NCI-H146 (cell line): ENCODE results near the gene CLTB.

ENCODE experiments used
- DNase-seq: peaks from one replicate; lab custom pipeline; 2025; lab: John Stamatoyannopoulos, UW

The CLTB gene

DNA sequence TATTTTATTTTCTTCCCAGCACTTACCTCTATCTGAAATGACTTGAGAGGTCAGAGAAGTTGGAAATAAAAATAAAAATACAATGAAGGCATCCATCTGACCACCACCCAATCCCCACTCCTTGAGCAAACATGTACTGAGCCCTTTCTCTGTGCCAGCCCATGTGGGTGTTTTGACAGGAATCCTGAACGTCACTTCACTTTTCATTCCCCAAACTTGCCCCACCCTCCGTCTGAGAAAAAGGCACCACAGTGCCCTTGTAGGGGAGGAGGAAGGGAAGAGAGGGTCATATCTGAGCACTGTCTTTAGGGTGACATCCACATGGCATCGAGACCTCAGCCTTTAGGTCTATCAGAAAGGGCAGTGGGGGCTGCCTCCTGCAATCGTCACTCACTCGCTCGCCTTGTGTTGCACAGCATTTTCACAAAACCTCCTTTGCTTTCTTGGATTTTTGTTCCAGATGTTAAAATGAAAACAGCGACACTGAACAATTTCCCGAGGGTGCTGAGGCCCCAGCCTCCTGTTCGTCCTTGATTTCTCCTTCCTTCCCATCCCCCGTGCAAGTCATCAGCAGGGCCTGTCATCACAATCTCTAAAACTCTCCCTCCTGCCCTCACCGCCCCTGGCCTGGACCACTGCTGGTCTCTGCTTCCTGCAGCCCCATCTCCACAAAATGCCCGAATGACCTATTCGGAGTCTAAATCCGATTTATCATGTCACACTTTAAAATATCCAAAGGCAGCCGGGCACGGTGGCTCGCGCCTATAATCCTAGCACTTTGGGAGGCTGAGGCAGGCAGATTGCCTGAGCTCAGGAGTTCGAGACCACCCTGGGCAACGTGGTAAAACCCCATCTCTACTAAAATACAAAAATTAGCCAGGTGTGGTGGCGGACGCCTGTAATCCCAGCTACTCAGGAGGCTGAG is 14.8 kb downstream of the CLTB start:
- DNase-seq, result no peak

DNA sequence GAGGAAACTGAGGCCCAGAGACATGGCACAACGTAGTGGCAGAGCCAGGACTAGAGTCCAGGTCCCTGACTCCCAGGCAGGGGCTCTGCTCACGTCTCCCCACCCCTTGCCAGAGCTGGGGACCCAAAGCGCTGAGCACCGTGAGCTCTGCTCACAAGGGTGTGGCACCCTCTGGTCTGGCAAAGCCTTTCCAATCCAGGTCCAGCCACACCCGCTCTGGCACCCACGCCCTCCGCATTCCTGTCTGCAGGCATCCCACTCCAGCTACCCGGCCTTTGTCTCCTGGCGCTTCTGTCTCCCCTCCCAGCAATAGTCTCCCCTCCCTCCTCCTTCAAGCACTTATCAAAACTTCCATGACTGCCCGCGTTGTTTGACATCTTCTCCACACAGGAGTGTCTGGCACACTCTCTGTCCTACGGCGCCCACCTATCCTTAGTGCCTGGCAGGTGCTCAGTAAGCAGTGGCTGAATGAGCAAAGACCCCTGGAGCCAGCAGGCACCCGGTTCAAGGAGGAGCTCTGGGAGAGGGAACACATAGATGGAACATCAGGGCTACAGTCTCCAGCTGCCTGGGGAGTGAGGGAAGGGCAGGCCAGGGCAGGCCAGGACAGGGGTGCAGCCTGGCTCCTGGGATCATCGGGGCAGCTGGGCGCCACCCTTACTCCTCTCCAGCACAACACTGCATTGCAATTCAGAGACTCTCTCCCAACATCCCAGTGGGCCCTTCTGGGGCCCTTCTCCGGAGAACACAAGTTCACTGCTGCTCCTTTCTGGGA is 15.8 kb downstream of the CLTB start:
- no peak for DNase-seq

DNA sequence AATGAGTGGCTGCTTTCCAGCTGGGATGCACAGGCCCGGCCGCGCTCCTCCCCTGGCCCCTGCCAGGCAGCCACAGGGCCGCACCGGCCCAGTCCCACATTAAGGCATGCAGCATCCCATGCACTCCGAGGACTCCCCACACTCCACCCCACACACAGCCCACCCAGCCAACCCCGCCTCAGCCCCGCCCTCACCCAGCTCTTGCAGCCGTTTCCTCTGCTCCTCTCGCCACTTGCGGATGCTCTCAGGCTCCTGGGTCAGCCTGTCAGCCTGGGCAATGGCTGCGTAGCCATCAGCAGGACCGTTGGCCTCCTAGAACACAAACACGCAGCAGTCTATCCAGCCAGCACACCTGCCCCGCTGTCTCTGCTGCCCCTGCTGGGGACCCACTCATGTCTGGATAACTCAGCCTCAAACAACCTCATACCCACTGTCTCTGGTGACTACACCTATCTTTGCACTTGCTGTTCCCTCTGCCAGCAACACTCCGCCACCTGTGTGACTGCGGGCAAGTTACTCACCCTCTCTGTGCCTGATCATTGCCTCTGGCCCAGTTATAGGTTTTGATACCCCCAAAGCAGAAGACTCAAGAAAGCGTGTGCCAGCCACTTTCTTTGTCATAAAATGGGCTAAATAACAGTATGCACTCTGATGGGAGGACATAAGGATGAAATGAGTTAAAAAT is 18.5 kb downstream of the CLTB start:
- DNase-seq, result no peak

DNA sequence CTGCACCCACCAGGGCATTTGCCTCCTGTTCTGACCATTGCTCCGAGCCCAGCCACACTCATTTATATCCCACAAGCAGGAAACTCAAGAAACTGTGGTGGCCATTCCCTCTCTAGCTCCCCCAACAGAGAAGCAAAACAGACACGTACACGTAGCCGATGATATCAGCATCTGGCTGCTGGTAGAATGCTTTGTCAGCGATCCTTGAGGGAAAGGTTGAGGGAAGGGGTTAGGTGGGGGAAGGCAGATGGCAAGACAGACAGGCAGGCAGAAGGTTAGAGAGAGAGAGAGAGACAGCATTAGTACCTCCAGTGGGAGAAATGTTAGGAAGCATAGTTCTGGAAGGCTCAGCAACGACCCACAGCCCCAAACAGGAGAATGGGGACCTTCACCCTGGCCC is 20.0 kb downstream of the CLTB start:
- DNase-seq, result no peak

DNA sequence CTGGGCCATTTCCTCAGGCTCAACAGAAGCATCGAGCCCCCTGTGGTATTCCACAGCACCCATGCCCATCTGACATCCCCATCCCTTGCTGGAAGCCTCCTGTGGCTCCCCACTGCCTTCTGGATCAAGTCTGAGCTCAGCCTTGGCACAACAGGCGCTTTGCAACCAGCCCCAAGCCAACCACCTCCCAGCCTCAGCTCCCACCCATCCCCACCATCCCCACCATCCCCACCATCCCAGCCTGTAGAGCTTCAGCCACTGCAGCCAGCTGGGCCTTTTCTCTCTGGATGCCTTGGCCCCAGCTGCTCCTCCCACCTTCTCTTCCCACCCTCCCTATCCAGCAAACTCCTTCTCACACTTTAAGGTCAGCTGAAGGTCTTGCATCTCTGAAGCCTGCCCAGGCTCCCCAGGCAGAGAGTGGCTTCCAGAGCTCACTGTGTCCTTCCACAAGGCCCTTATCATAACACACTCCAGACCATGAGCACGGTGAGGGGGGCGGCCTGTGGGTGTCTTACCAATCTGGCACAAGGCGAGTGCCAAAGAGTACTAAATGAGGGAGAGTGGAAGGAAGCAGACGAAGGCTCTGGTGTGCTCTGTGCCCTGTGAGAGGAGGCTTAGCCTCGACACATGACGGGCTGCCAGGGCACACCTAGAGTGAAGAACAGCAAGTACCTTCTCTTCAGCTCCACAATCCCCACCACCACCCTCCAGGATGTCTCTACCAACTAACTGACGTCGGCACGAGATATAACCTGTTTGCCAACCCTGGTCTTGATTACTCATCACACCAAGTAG is 21.3 kb downstream of the CLTB start:
- DNase-seq, result no peak

DNA sequence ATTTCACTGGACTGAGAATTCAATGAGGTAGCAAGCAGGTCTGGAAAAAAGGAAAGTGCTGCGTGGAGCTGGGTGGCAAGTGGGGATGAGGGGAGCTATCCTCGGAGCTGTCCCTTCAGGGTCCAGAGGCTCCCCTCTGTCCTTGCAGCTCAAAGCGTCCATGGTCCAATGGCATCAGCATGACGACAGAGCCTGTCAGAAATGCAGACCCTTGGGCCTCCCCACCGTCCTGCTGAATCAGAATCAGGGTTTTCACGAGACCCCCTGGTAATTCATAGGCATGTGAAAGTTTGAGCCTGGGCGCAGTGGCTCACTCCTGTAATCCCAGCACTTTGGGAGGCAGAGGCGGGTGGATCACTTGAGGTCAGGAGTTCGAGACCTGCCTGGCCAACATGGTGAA is 22.2 kb downstream of the CLTB start:
- no peak for DNase-seq

DNA sequence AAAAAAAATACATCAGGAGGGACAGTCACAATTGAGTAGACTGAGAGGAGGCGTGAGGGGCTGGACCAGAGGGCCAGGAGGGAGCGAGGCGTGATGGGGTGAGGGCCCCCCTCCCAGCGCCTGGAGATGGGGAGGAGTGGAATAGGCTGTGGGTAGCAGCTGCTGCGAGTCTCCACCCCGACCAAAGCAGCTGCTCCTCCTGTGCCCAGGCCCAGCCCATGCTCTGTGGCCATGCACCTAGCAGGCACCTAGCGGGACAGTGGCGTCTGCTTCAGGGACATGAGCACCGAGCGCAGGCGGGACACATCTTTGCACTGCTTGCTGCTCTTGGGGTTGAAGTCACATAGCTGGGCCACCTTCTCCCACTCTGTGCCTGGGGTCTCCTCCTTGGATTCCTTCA is 23.8 kb downstream of the CLTB start:
- no peak for DNase-seq

DNA sequence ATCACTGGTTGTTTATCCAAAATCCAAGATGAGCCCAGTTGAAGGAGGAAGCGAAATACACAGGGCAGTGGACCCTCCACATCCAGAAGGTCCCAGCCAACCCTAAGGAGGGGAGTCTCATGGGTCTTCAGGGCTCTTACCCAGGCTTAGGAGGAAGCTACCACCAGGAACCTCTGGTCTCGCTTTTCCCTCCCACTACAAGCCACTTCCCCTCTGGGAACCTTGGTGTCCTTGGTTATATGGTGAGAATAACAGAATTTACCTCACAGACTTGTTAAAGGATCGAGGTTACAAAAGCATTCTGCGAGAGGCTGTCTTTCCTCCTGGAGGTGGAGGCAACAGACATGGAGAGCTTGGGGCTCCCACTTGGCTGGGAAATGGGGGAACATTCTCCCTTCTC is 24.3 kb downstream of the CLTB start:
- DNase-seq, result no peak

DNA sequence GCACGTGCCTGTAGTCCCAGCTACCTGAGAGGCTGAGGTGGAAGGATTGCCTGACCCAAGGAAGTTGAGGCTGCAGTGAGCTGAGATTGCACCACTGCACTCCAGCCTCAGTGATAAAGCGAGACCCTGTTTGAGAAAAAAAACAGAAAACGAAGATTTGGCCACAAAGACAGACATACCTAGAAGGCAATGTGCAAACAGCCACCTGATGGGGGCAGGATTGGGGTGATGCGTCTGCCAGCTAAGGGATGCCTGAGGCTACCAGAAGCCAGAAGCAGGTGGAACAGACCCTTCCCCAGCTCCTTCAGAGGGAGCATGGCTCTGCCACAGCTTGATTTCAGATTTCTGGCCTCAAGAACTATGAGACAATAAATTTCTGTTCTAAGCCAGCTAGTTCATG is 24.9 kb downstream of the CLTB start:
- DNase-seq, result no peak

DNA sequence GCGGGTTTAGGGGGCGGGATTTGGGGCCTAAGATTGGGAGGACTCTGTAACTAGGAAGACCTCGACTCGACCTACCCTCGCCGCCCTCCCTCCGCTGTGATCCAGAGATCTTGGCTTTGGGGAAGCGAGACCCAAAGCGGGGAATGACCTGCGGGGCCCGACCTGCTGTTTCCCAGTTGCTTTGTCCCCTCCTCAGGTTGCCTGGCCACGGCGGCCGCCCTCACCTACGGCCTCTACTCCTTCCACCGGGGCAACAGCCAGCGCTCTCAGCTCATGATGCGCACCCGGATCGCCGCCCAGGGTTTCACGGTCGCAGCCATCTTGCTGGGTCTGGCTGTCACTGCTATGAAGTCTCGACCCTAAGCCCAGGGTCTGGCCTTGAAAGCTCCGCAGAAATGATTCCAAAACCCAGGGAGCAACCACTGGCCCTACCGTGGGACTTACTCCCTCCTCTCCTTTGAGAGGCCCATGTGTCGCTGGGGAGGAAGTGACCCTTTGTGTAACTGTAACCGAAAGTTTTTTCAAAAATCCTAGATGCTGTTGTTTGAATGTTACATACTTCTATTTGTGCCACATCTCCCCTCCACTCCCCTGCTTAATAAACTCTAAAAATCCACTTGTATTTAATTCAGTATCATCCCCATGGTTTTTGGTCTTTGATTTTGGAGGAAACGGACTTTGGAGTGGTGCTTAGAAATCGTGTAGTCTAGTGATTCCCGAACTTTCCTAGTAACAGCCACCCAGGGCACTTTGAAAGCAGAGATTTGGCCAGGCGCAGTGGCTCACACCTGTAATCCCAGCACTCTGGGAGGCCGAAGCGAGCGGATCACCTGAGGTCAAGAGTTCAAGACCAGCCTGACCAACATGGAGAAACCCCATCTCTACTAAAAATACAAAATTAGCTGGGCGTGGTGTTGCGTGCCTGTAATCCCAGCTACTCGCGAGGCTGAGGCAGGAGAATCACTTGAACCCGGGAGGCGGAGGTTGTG is 26.9 kb downstream of the CLTB start:
- DNase-seq, result no peak

DNA sequence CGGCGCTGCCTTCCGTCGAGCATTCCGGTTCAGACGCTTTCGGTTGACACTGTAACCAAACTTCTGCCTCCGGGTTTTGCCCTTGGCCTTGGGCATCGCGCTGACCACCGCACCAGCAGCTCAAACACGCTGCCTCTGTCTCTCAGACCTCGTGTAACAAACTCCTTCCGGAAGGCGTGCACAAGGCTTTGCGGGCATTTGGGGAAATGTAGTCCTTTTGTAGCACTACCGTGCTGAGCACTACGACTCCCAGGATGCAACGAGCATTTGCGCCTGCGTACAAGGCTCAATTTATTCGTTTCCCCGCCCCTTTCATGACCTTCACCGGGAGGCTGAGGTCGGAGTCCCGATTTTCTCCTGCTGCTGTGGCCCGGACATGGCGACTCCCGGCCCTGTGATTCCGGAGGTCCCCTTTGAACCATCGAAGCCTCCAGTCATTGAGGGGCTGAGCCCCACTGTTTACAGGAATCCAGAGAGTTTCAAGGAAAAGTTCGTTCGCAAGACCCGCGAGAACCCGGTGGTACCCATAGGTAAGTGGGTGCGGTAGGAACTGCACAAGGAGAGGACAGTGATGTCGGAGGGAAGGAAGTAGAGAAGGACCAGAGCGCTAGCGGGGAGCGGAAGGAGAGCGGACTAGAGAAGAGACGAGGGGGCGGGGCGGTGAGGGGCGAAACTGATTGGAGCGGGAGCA is 27.8 kb downstream of the CLTB start, which contains the start of the genes HIGD2A and NOP16:
TSS of gene HIGD2A (plus strand) at position 308 of the 691 bp plus-strand sequence. CDS start at position 377, 69 bp downstream.
TSS of gene NOP16 (minus strand) at position 155 of the 691 bp plus-strand sequence. CDS start at position 96, 59 bp downstream.
- DNase-seq, result peak; percentile 97

DNA sequence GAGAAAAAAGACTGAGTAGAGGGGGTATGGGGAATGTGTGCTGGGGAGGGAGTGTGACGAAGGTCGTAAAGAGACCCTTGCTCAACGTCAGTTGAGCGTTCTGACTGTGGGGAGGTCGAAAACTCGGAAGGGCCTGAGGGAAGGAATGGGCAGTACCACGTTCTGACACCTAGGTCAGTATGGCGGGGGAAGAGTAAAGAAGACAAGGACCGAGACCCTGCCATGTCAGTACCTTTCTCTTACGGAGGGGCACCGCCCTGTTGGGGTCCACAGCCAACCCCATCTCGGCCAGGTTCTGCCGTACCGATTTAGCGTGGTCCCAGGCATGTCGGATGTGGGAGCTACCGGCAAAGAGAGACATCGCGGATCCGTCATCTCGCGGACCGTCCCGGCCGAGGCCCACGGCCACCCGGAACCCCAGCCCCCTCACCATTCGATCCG is 28.3 kb downstream of the CLTB start:
- peak; percentile 14 for DNase-seq

DNA sequence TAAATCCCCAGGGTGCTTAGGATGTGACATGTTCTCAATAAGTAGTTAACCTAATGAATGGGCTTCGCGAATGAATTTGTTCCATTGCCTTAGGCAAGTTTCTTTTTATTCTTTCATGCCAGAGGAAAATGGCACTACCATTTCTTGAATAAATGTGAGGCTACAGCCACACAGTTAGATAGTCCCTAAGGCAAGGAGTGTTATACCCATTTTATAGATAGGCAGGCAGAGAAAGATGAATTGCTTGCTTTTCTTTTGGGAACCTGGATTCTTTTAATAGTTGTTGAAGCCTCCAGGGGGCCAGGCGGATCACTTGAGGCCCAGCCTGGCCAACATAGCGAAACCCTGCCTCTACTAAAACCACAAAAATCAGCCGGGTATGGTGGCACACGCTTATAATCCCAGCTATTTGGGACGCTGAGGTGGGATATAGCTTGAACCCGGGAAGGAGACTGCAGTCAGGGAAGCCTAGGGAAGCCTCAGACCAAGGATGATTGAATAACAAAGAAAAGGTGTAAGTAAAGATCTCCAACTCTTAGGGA is 28.9 kb downstream of the CLTB start:
- no peak for DNase-seq

DNA sequence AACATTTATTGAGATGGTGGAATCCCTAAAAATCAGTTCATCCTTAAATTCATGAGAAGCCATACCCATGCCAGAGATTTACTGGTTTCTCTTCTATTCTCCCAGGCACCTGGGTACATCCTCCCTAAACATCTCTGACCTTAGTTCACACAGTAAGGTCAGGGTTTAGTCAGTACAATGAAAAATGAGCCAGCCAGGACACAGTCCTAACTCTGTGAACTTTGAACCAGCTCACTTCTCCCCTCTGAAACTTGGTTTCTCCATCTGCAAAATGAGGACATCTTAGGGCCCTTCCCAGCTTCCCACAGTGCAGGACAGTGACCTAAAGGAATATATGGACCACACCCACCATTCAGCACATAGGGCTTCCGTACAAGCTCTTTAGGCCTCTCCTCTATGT is 29.8 kb downstream of the CLTB start:
- DNase-seq, result no peak

DNA sequence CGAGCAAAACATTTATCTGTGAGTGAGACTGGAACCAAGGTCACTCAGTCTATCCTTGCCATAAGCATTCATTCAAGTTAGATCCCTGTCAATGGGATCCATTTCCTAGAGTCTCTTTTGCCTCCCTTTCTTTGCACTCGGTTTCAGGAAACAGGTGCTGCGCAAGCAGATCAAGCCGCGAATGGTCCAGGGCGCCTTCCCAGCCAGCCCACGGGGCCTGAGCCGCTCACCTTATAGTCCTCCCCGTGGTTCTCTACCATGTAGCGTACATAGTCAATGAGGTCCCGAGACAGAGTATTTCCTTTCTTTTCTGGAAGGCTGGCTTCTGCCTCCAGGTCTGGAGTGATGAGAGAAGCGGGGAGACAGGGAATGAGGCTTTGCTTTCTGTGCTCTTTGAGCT is 31.3 kb downstream of the CLTB start:
- no peak for DNase-seq

DNA sequence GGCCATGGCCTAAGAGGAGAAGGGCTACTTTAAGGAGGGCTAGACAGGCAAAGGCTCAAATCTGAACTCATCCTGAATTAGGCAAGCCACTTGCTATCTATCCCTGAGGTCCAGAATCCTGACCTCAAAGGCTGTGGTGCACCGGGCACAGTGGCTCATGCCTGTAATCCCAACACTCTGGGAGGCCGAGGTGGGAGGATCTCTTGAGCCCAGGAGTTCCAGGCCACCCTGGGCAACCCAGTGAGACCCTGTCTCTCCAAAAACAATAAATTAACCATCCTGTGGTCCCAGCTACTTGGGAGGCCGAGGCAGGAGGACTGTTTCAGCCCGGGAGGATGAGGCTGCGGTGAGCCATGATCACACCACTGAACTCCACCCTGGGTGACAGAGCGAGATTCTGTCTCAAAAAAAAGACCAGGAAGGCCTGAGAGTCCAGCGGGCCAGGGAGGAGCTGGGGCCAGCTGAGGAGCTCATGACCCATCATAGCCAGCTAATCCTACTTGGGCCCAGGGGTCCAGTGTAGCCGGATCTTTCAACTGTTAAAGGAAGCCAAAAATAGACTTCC is 31.9 kb downstream of the CLTB start:
- DNase-seq, result no peak

DNA sequence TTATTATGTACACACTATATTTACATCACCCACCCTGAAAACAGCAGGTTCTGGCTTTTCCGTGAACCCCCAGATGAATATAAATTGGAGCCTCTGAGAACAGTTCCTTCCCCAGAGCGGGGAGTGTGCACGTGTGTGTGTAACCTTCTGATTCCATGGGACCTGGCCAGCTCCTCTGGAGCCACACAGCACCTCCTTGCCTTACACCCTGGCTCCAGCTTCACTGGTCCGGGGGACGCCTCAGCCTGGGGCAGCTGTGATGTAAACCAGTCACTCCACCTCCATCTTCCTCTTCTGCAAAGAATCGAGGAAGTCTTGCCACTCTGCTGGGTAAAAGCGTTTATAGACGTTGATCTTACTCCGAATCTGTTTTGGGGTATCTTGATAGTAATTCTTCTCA is 32.4 kb downstream of the CLTB start:
- no peak for DNase-seq

DNA sequence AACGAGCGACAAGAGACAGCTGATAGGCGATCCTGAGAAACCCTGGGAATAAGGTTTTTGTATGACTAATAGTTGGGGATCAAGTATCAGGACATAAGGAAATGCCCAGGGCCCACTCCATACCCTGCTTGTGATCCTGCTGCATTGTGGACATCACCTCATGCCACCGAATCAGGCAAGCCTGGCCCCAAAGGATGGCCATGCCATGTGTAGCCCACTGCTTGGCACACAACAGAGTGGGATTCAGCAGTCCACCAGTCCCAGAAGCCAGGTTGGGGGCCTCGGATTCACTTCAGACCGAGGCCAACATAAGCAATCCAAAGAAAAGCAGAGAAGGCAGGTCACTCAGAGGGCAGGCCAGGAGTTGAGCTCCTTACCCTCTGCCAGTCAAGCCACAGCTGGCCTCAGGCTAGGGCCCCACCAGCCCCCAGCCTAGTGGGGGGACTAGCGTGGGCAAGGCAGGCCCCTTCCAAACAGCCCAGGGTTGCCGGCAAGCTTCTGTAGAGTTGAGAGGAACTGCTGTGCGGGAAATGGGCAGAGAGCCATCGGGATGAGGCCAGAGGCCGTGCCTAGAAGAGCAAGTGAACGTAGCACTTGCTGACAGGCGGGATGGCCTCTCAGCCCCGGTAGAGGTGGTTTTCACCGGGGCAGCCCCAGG is 33.0 kb downstream of the CLTB start:
- DNase-seq, result no peak

DNA sequence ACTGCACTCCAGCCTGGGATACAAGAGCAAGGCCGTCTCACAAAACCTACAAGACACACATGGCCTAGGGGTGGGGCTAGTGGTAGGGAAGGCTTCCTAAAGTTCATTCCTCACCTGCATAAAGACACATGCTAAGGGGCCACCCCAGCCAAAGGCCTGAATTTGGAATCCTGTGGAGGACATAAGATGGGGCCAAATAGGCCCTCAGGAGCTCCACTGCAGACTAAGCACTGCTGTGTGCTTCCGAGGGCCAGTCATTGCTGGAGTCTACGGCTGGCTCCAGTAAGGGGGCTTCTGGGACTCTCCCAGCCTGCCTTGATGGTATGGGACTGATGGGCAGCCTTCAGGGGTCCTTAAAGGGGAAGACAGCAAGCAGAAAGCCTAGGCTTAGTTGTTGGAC is 33.6 kb downstream of the CLTB start:
- DNase-seq, result no peak
